ENCODE results near the gene SRPRB. TPM values are rescaled to one million over a fixed set of nuclear protein-coding genes. Genes with fewer than 3 reads are reported as not detected.

Gene SRPRB
- total RNA-seq, 1 experiment from 2014 or later: 61.0 TPM

DNA sequence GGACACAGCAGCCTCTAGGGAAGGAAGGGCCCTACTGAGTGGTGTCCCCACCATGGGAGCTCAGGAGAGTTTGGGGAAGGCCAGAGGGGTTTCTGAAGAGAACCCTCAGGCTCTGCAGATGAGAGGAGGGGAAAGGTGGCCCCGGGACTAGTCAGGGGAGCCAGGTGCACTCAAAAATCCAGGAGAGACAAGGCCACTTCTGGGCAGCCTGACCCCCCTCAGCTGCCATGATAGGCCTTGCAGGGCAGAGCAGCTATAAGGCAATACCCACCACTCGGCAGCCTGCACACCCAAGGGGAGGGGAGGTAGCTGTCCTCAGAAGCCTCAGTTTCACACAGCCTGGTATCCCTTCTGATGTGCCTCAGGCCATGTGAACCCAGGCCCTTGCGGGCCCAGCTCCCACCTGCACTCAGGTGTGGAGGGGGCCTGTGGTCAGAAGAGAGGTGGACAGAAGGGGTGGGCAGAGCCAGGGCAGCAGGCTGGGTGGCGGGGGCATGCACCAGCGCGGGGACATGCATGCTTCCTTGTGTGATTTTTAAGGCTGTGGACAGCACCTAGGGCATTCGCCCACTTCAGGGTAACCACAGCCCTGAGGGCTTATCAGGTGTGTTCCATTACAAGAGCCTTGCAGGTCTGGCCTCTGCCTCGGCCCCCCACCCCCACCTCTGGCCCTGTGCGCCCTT lies 34.6 kb downstream of the SRPRB start:
- ChIA-PET RAD21 (ENCODE audit: low non-redundant PET in 1 of 2, low total read pairs in 2 of 2, uncharacterized antibody in 2 of 2, unreplicated experiment in 2 of 2) (interaction anchor here in 1 of 2 experiments (0.7 kb wide), 1 partner anchor 18 kb away, joined by 3 read pairs; no protein-coding TSS in a partner anchor), POLR2A (no interaction called here), CTCF (no interaction called here)
- no peaks in the 10 kb centered on the region for H3K9me2 ChIP-seq (ENCODE audit: insufficient read depth)
- H3K4me1 ChIP-seq (ENCODE audit: control insufficient read depth in 1 of 2, insufficient read depth in 2 of 2, low read length in 2 of 2): no peaks in the 10 kb centered on the region
- H3K36me3 ChIP-seq (ENCODE audit: control insufficient read depth in 1 of 2, insufficient read depth in 2 of 2, low read length in 2 of 2): no peaks in the 10 kb centered on the region
- H3K9me3 ChIP-seq (ENCODE audit: control insufficient read depth in 1 of 2, insufficient read depth in 1 of 2, low read depth in 1 of 2, low read length in 2 of 2): no peaks in the 10 kb centered on the region
- no peaks in the 10 kb centered on the region for H3K79me2 ChIP-seq (ENCODE audit: insufficient read depth, low read length)
- no peaks in the 10 kb centered on the region for H4K20me1 ChIP-seq (ENCODE audit: insufficient read depth)
- no peak overlapping the region for H3K9ac ChIP-seq (ENCODE audit: low read length)
- H3K27ac ChIP-seq (ENCODE audit: low read depth, low read length): no peak overlapping the region
- no peaks in the 10 kb centered on the region for H3K27me3 ChIP-seq (ENCODE audit: insufficient read depth, low read length)
- H3K4me2 ChIP-seq (ENCODE audit: low read length): no peak overlapping the region
- H3K4me3 ChIP-seq (replicated peaks in 1 of 2; ENCODE audit: low read depth in 1 of 2, low read length in 2 of 2): no peak overlapping the region
- BruUV-seq (replicated peaks): no TSS peak
- no peak for DNase-seq (ENCODE audit: low read depth, low spot score)
- intact Hi-C loops (cut with micrococcal nuclease): no loop called here
- H2AFZ ChIP-seq (ENCODE audit: low read depth, low read length, poor library complexity, severe bottlenecking): no peak overlapping the region
- no peak for TF ChIP-seq SP1 (IDR thresholded peaks at IDR 0.05; ENCODE audit: low read depth)
- TF ChIP-seq SRF (IDR thresholded peaks at IDR 0.05; ENCODE audit: low read depth): no peak
- no peak for TF ChIP-seq TCF7L2 (IDR thresholded peaks at IDR 0.05; ENCODE audit: borderline replicate concordance, extremely low read depth, insufficient read depth, insufficient read length)
- TF ChIP-seq SIN3A (IDR thresholded peaks at IDR 0.05; ENCODE audit: low read depth): no peak
- no peak for TF ChIP-seq ZFX (IDR thresholded peaks at IDR 0.05)
- no peak for TF ChIP-seq POLR2AphosphoS5 (IDR thresholded peaks at IDR 0.05; ENCODE audit: low read depth, low read length)
- TF ChIP-seq CEBPB (IDR thresholded peaks at IDR 0.05; ENCODE audit: low read depth): no peak
- TF ChIP-seq MAX (IDR thresholded peaks at IDR 0.05): no peak
- no peak for TF ChIP-seq JUND (IDR thresholded peaks at IDR 0.05)
- no peak for TF ChIP-seq CTCF (IDR thresholded peaks at IDR 0.05 in 2 of 3, conservative IDR thresholded peaks at IDR 0.05 in 1 of 3; ENCODE audit: borderline replicate concordance in 1 of 3, insufficient read depth in 1 of 3, low read depth in 2 of 3, low read length in 2 of 3)
- TF ChIP-seq, protein P1, sequence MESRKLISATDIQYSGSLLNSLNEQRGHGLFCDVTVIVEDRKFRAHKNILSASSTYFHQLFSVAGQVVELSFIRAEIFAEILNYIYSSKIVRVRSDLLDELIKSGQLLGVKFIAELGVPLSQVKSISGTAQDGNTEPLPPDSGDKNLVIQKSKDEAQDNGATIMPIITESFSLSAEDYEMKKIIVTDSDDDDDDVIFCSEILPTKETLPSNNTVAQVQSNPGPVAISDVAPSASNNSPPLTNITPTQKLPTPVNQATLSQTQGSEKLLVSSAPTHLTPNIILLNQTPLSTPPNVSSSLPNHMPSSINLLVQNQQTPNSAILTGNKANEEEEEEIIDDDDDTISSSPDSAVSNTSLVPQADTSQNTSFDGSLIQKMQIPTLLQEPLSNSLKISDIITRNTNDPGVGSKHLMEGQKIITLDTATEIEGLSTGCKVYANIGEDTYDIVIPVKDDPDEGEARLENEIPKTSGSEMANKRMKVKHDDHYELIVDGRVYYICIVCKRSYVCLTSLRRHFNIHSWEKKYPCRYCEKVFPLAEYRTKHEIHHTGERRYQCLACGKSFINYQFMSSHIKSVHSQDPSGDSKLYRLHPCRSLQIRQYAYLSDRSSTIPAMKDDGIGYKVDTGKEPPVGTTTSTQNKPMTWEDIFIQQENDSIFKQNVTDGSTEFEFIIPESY (IDR thresholded peaks at IDR 0.05; ENCODE audit: extremely low read depth, insufficient replicate concordance, low read length): no peak
- no peak for TF ChIP-seq ATF3 (IDR thresholded peaks at IDR 0.05)
- no peak for TF ChIP-seq FOSL1 (IDR thresholded peaks at IDR 0.05; ENCODE audit: low read depth)
- TF ChIP-seq YY1 (IDR thresholded peaks at IDR 0.05; ENCODE audit: extremely low read depth, insufficient replicate concordance, low read depth, low read length): no peak
- no peak for TF ChIP-seq EZH2 (IDR thresholded peaks at IDR 0.05)
- no peak for TF ChIP-seq RAD21 (IDR thresholded peaks at IDR 0.05; ENCODE audit: low read depth)
- no peak for TF ChIP-seq ZNF274 (IDR thresholded peaks at IDR 0.05; ENCODE audit: low read depth, low read length)
- TF ChIP-seq EZH2phosphoT487 (IDR thresholded peaks at IDR 0.05; ENCODE audit: borderline replicate concordance): no peak
- no peak for TF ChIP-seq CBX3 (IDR thresholded peaks at IDR 0.05; ENCODE audit: low read depth)
- TF ChIP-seq, protein P2, sequence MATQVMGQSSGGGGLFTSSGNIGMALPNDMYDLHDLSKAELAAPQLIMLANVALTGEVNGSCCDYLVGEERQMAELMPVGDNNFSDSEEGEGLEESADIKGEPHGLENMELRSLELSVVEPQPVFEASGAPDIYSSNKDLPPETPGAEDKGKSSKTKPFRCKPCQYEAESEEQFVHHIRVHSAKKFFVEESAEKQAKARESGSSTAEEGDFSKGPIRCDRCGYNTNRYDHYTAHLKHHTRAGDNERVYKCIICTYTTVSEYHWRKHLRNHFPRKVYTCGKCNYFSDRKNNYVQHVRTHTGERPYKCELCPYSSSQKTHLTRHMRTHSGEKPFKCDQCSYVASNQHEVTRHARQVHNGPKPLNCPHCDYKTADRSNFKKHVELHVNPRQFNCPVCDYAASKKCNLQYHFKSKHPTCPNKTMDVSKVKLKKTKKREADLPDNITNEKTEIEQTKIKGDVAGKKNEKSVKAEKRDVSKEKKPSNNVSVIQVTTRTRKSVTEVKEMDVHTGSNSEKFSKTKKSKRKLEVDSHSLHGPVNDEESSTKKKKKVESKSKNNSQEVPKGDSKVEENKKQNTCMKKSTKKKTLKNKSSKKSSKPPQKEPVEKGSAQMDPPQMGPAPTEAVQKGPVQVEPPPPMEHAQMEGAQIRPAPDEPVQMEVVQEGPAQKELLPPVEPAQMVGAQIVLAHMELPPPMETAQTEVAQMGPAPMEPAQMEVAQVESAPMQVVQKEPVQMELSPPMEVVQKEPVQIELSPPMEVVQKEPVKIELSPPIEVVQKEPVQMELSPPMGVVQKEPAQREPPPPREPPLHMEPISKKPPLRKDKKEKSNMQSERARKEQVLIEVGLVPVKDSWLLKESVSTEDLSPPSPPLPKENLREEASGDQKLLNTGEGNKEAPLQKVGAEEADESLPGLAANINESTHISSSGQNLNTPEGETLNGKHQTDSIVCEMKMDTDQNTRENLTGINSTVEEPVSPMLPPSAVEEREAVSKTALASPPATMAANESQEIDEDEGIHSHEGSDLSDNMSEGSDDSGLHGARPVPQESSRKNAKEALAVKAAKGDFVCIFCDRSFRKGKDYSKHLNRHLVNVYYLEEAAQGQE (IDR thresholded peaks at IDR 0.05; ENCODE audit: low read depth): no peak
- no peak for ATAC-seq
